ENCODE data around the gene DNPH1. TPM values are rescaled to one million over a fixed set of nuclear protein-coding genes. Genes with fewer than 3 reads are reported as not detected.

Gene DNPH1
- polyA plus RNA-seq, 1 experiment: 63.9 TPM

DNA sequence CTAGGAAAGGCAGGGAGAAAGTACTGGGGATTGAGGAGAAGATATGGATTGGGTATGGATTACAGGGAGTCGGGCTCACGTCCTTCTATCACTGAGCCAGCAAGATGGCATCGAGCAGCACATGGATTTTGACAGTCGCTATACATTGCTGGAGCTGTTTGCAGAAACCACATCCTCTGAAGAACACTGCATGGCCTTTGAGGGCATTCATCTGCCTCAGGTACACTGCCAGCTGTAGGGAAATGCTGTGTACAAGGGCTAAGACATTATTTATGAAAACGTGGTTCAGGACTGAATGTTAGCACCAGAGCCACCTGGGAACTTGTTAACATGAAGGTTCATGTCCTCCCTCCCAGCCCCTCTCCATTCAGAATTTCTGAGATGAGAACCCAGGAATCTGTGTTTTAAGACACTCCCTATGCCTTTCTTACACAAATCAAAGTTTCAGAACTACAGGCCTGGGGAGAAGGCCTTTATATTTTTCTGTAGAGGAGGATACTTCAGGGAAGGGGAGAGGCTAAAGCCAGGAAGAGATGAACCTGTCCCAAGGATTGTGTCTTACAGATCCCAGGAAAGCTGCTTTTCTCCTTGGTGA, 43.8 kb downstream of the DNPH1 start:
- TF ChIP-seq CTCF (IDR thresholded peaks at IDR 0.05; ENCODE audit: insufficient read depth, low read depth, low read length): no peak
- ChIA-PET CTCF (no interaction called here), POLR2A (no interaction called here)

GRCh38 chr6:43184268-43184985, 44.9 kb downstream of the DNPH1 start:
- ChIA-PET POLR2A (no interaction called here), CTCF (interaction anchor here (1.1 kb wide), 1 partner anchor 44 kb away, joined by 3 read pairs; the partner anchor contains the start of gene DNPH1)
- Histone ChIP-seq H3K36me3 (ENCODE audit: control insufficient read depth, insufficient read depth, low read length) (peaks cover 21% of the 10 kb centered on the region), H3K27me3 (ENCODE audit: control insufficient read depth, insufficient read depth, low read length) (no peaks in the 10 kb centered on the region), H3K4me3 (ENCODE audit: low read depth, low read length) (no peak overlapping the region)
- DNase-seq (ENCODE audit: low read depth): no peak
- TF ChIP-seq CTCF (IDR thresholded peaks at IDR 0.05; ENCODE audit: insufficient read depth, low read depth, low read length): no peak

More for the DNA sequence above, 43.8 kb downstream of the DNPH1 start:
- Histone ChIP-seq H3K36me3 (ENCODE audit: control insufficient read depth, insufficient read depth, low read length) (peaks cover 16% of the 10 kb centered on the region), H3K27me3 (ENCODE audit: control insufficient read depth, insufficient read depth, low read length) (no peaks in the 10 kb centered on the region), H3K4me3 (ENCODE audit: low read depth, low read length) (no peak overlapping the region)
- DNase-seq (ENCODE audit: low read depth): no peak

DNA sequence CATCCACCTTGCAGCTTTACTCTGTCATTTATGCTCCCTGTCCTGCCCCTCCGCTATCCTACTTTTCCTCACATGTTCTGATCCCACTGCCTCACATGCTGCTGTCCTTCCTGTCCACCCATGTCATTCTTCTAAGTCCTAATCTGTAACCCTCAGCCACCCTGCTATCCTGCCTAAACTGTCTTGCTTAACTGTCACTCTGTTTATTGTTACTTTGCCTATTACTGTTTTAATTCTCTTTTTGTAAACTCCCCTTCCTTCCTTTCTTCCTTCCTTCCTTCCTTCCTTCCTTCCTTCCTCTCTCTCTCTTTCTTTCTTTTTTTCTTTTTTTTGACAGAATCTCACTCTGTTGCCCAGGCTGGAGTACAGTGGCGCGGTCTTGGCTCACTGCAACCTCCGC, 45.8 kb downstream of the DNPH1 start:
- H3K4me3 ChIP-seq (ENCODE audit: low read depth, low read length): no peak overlapping the region
- no peak for TF ChIP-seq CTCF (IDR thresholded peaks at IDR 0.05; ENCODE audit: insufficient read depth, low read depth, low read length)
- ChIA-PET CTCF (no interaction called here), POLR2A (no interaction called here)
- H3K27me3 ChIP-seq (ENCODE audit: control insufficient read depth, insufficient read depth, low read length): no peaks in the 10 kb centered on the region
- H3K36me3 ChIP-seq (ENCODE audit: control insufficient read depth, insufficient read depth, low read length): peaks cover 29% of the 10 kb centered on the region
- DNase-seq (ENCODE audit: low read depth): no peak

- no peak for DNase-seq (ENCODE audit: low read depth)
- Histone ChIP-seq H3K4me3 (ENCODE audit: low read depth, low read length) (peak within 1 kb of the TSS; percentile 77), H3K36me3 (ENCODE audit: control insufficient read depth, insufficient read depth, low read length) (peaks cover 26% of the 10 kb centered on the region), H3K27me3 (ENCODE audit: control insufficient read depth, insufficient read depth, low read length) (no peaks in the 10 kb centered on the region)
- POLR2A ChIA-PET: interaction anchor here (0.8 kb wide), 1 partner anchor 393 kb away, joined by 22 read pairs; the partner anchor contains the start of genes POLH and XPO5
- no peak for TF ChIP-seq CTCF (IDR thresholded peaks at IDR 0.05; ENCODE audit: insufficient read depth, low read depth, low read length)
- CTCF ChIA-PET: interaction anchor here (1.1 to 2.6 kb wide), 2 partner anchors 9 to 47 kb away, joined by 3 to 9 read pairs; partner anchors contain the start of gene DNPH1
Measured at GRCh38 chr6:43181942-43182860, 47.1 kb downstream of the DNPH1 start, which contains the start of gene CUL9. Gene CUL9, plus strand, starts transcription at chr6:43182196. Its CDS starts 2,115 bp downstream, at chr6:43184311.

DNA sequence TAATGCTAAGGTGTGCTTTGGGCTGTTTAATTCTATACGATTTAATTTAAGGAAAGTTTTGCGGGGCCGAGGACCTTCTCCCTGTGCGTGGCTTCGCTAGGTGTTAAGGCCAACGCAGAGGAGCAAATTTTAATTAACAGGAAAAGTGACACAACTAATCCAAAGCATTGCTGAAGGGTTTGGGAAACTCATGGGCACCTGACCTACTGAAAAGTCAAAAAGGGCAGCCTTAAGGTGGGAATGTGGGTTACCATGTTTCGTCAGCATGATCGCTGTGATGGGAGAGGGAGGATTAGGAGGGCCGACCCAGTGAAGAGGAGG, 47.7 kb downstream of the DNPH1 start:
- POLR2A ChIA-PET: no interaction called here
- CTCF ChIA-PET: interaction anchor here (1.1 to 2.6 kb wide), 2 partner anchors 8 to 48 kb away, joined by 3 to 9 read pairs; partner anchors contain the start of gene DNPH1
- no peak for TF ChIP-seq CTCF (IDR thresholded peaks at IDR 0.05; ENCODE audit: insufficient read depth, low read depth, low read length)
- H3K27me3 ChIP-seq (ENCODE audit: control insufficient read depth, insufficient read depth, low read length): no peaks in the 10 kb centered on the region
- peaks cover 25% of the 10 kb centered on the region for H3K36me3 ChIP-seq (ENCODE audit: control insufficient read depth, insufficient read depth, low read length)
- DNase-seq (ENCODE audit: low read depth): no peak
- peak overlapping the region; percentile 77 for H3K4me3 ChIP-seq (ENCODE audit: low read depth, low read length)

Measured in BJ (cell line).